ENCODE results near the gene B4GALT5.
"Not testable (repeated sequence)": the region's sequence is repeated elsewhere in the genome, so short reads cannot be mapped to it uniquely, and the experiment has no call there.

Gene B4GALT5

GRCh38 chr20:49628280-49628679 is 85.4 kb downstream of the B4GALT5 start:
- DNase-seq (ENCODE audit: low read depth) = not testable (repeated sequence)

GRCh38 chr20:49627329-49627761 is 86.3 kb downstream of the B4GALT5 start:
- no peak for DNase-seq (ENCODE audit: low read depth)

- not testable (repeated sequence) for DNase-seq (ENCODE audit: low read depth)
Measured at GRCh38 chr20:49624988-49625387, 88.7 kb downstream of the B4GALT5 start.

GRCh38 chr20:49624317-49624716 is 89.4 kb downstream of the B4GALT5 start:
- DNase-seq (ENCODE audit: low read depth) = no peak

- DNase-seq (ENCODE audit: low read depth) = no peak
Measured at GRCh38 chr20:49622243-49622642, 91.4 kb downstream of the B4GALT5 start.

- no peak for DNase-seq (ENCODE audit: low read depth)
Measured at GRCh38 chr20:49620364-49621240, 93.1 kb downstream of the B4GALT5 start.

GRCh38 chr20:49619113-49620048 is 94.3 kb downstream of the B4GALT5 start:
- DNase-seq (ENCODE audit: low read depth) = no peak

GRCh38 chr20:49618289-49618688 is 95.4 kb downstream of the B4GALT5 start:
- DNase-seq (ENCODE audit: low read depth) = no peak

- DNase-seq (ENCODE audit: low read depth) = not testable (repeated sequence)
Measured at GRCh38 chr20:49617394-49617793, 96.3 kb downstream of the B4GALT5 start.

- no peak for DNase-seq (ENCODE audit: low read depth)
Measured at GRCh38 chr20:49616154-49617007, 97.3 kb downstream of the B4GALT5 start.

GRCh38 chr20:49615401-49616153 is 98.1 kb downstream of the B4GALT5 start:
- DNase-seq (ENCODE audit: low read depth) = no peak

GRCh38 chr20:49615051-49615400 is 98.7 kb downstream of the B4GALT5 start:
- DNase-seq (ENCODE audit: low read depth) = not testable (repeated sequence)

GRCh38 chr20:49614338-49615050 is 99.2 kb downstream of the B4GALT5 start:
- no peak for DNase-seq (ENCODE audit: low read depth)

GRCh38 chr20:49612127-49612738 is 101.4 kb downstream of the B4GALT5 start:
- no peak for DNase-seq (ENCODE audit: low read depth)

GRCh38 chr20:49611539-49612126 is 102.0 kb downstream of the B4GALT5 start:
- not testable (repeated sequence) for DNase-seq (ENCODE audit: low read depth)

- peak; percentile 20 for DNase-seq (ENCODE audit: low read depth)
Measured at GRCh38 chr20:49610691-49611538, 102.8 kb downstream of the B4GALT5 start.

GRCh38 chr20:49608752-49609670 is 104.7 kb downstream of the B4GALT5 start:
- peak; percentile 51 for DNase-seq (ENCODE audit: low read depth)

Measured in stimulated activated CD8-positive, alpha-beta memory T cell treated with anti-CD3 and anti-CD28 coated beads, Interleukin-15, amount 100 ng/mL, for 1 hour (primary cell).